Choroid plexus epithelial cell (primary cell): Measurements from ENCODE around the gene SLC2A5.

Experiments
- DNase-seq: peaks from one replicate; pipeline ENCODE4 v3.0.0-alpha.2; 2010; ENCODE audit warnings: low read depth
- H3K4me3 ChIP-seq: 2 replicates; pipeline ENCODE4 v1.5.1; 2011; ENCODE audit warnings: low read depth, mild to moderate bottlenecking, control low read depth, low read length, moderate library complexity
- CTCF ChIP-seq: conservative IDR thresholded peaks from 2 replicates; pipeline ENCODE4 v1.5.1; 2011; ENCODE audit warnings: low read depth, mild to moderate bottlenecking, control low read depth, inconsistent platforms, low read length, moderate library complexity

SLC2A5 gene

GRCh38 chr1:9013819-9014218, 55.6 kb downstream of the SLC2A5 start:
- no peak for TF ChIP-seq CTCF
- no peak overlapping the region for H3K4me3 ChIP-seq
- DNase-seq = no peak

GRCh38 chr1:9010781-9011323, 58.6 kb downstream of the SLC2A5 start:
- no peak overlapping the region for H3K4me3 ChIP-seq
- no peak for DNase-seq
- no peak for TF ChIP-seq CTCF

- peak; percentile 85 for TF ChIP-seq CTCF
- no peak overlapping the region for H3K4me3 ChIP-seq
- peak; percentile 57 for DNase-seq
Measured at GRCh38 chr1:9009438-9010370, 59.7 kb downstream of the SLC2A5 start.

GRCh38 chr1:9008236-9008635, 61.2 kb downstream of the SLC2A5 start:
- no peak overlapping the region for H3K4me3 ChIP-seq
- TF ChIP-seq CTCF = no peak
- DNase-seq = no peak

- H3K4me3 ChIP-seq = no peak overlapping the region
- no peak for DNase-seq
- no peak for TF ChIP-seq CTCF
Measured at GRCh38 chr1:9006956-9007615, 62.3 kb downstream of the SLC2A5 start.

GRCh38 chr1:9005395-9005708, 64.1 kb downstream of the SLC2A5 start:
- DNase-seq = no peak
- H3K4me3 ChIP-seq = no peak overlapping the region
- TF ChIP-seq CTCF = no peak
